ENCODE data around the gene KCTD3.

Gene KCTD3

DNA sequence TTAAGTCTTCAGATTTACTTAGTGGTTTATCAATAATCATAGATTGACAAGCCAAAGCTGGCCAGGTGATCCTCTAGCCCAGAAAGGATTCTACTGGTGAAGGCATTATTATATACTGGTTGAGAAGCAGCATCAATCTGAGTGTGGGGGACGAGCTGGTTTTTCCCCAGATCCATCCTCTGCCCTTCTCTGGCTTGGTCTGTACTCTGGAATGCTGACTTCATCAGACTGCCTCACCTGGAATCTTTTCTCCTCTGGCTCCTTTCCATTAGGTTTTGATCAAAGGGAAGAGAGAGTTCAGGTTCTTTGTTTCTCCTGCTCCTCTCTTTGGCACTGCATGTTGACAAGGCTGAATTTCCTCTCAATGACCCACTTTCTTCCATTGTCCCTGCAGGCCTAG lies 93.9 kb downstream of the KCTD3 start:
- DNase-seq: no peak

- DNase-seq: no peak
Measured at GRCh38 chr1:215665215-215665614, 98.1 kb downstream of the KCTD3 start.

GRCh38 chr1:215667761-215668160 lies 100.7 kb downstream of the KCTD3 start:
- DNase-seq: no peak

GRCh38 chr1:215669806-215670491 lies 102.8 kb downstream of the KCTD3 start:
- DNase-seq: no peak
